Osteocyte (in vitro differentiated cells): ENCODE results near the gene DGUOK. TPM values are rescaled to one million over a fixed set of nuclear protein-coding genes. Genes with fewer than 3 reads are reported as not detected.

Source experiments
- DNase-seq: peaks from one replicate; pipeline ENCODE4 v3.0.0; 2021; ENCODE audit warnings: mixed read lengths; ENCODE audit not compliant: unreplicated experiment; ENCODE audit errors: extremely low spot score
- H3K27ac Mint-ChIP-seq: one replicate; pipeline ENCODE4 v1.8.0; 2021; ENCODE audit warnings: mild to moderate bottlenecking, mixed read lengths; ENCODE audit not compliant: unreplicated experiment
- H3K27me3 Mint-ChIP-seq: one replicate; pipeline ENCODE4 v1.8.0; 2021; ENCODE audit warnings: mixed read lengths; ENCODE audit not compliant: unreplicated experiment
- H3K36me3 Mint-ChIP-seq: one replicate; pipeline ENCODE4 v1.8.0; 2021; ENCODE audit warnings: mixed read lengths; ENCODE audit not compliant: unreplicated experiment
- H3K4me1 Mint-ChIP-seq: one replicate; pipeline ENCODE4 v1.8.0; 2021; ENCODE audit warnings: mixed read lengths; ENCODE audit not compliant: unreplicated experiment
- H3K4me3 Mint-ChIP-seq: one replicate; pipeline ENCODE4 v1.8.0; 2021; ENCODE audit warnings: mild to moderate bottlenecking, moderate library complexity, mixed read lengths; ENCODE audit not compliant: unreplicated experiment
- H3K9me3 Mint-ChIP-seq: one replicate; pipeline ENCODE4 v1.8.0; 2021; ENCODE audit warnings: mixed read lengths; ENCODE audit not compliant: unreplicated experiment
- total RNA-seq: library from RNA; stranded (reverse); gene quantifications from 2 replicates; pipeline ENCODE4 v1.2.1, GENCODE V29; 2021
- TF ChIP-seq, protein P1 (sequence below): fragments of 200-600 bp; sonication (generic); IDR thresholded peaks from 2 replicates; pipeline ENCODE4 v1.5.0; 2021; ENCODE audit warnings: antibody characterized with exemption, mild to moderate bottlenecking, moderate library complexity

The DGUOK gene
- total RNA-seq, 1 donor from 2014 or later = 63.9 TPM

DNA sequence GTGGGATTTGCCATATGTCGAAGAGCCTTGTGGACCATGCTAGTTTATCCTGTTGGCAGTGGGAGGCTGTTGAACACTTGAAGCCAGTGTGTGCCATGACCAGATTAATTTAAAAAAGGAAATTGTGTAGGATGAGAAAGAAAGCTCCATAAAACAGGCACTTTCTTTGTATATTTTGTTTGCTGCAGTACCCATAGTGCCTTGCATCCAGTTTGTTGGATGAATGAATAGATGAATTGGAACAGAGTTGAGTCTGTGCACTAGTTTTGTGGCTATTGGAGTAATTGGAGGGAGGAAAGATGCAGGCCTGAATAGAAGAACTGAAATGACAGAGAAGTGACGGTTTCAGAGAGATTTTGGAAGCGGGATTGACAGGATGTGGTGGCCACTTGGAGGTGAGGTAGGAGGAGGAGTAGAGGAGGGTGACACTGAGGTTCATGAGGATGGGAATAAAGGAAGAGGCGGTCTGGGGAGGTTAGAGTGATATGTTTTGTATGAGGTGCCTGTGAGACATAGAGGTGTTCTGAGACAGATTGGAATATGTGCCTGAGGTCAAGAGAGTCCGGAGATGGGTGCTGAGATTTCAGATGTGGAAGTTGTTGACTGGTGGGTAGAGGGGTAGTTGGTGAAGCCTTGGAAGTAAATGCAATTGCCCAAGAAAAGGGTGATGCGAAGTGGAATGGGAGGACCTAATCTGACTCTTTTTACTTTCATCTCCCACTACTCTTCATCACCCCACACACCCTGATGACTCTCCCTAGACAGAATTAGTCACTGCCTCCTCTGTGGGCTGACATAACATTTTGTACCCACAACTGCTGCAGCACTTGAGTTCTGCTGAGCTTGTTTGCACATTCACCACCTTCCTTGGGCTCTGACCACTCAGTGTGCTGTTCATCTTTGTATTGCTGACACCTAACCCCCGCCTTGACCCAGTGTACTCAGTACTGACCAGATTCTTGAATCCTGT, 5.1 kb downstream of the DGUOK start:
- no peak for DNase-seq
- TF ChIP-seq, protein P1, sequence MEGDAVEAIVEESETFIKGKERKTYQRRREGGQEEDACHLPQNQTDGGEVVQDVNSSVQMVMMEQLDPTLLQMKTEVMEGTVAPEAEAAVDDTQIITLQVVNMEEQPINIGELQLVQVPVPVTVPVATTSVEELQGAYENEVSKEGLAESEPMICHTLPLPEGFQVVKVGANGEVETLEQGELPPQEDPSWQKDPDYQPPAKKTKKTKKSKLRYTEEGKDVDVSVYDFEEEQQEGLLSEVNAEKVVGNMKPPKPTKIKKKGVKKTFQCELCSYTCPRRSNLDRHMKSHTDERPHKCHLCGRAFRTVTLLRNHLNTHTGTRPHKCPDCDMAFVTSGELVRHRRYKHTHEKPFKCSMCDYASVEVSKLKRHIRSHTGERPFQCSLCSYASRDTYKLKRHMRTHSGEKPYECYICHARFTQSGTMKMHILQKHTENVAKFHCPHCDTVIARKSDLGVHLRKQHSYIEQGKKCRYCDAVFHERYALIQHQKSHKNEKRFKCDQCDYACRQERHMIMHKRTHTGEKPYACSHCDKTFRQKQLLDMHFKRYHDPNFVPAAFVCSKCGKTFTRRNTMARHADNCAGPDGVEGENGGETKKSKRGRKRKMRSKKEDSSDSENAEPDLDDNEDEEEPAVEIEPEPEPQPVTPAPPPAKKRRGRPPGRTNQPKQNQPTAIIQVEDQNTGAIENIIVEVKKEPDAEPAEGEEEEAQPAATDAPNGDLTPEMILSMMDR = no peak
- H3K36me3 Mint-ChIP-seq = peaks cover 12% of the 10 kb centered on the region
- H3K4me3 Mint-ChIP-seq = peak overlapping the region; percentile 4
- no peak overlapping the region for H3K27ac Mint-ChIP-seq
- H3K27me3 Mint-ChIP-seq = no peaks in the 10 kb centered on the region
- H3K4me1 Mint-ChIP-seq = peaks cover 43% of the 10 kb centered on the region
- H3K9me3 Mint-ChIP-seq = no peaks in the 10 kb centered on the region

DNA sequence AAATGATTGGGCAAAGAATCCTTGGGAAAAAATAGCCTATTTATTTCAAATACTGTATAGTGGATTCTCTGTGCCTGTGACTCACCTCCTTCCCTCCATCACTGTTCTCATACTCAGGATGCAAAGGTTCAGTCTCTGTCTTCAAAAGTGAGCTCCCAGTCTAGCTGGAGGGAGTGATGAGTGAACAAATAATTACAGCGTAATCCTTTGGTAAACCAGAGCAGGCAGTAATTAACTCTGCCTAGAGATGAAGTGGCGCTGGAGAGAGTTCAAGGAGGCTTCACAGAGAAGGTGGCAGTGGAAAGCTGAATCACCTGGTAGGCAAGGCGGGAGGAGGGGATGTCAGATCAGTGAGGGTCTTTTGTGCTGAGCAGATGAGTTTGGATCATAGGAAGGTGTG, 6.5 kb downstream of the DGUOK start:
- Mint-ChIP-seq H3K27ac (no peak overlapping the region), H3K27me3 (no peaks in the 10 kb centered on the region), H3K4me1 (peaks cover 48% of the 10 kb centered on the region), H3K9me3 (no peaks in the 10 kb centered on the region), H3K36me3 (peaks cover 12% of the 10 kb centered on the region), H3K4me3 (no peak overlapping the region)
- DNase-seq = no peak
- TF ChIP-seq, protein P1 = no peak

DNA sequence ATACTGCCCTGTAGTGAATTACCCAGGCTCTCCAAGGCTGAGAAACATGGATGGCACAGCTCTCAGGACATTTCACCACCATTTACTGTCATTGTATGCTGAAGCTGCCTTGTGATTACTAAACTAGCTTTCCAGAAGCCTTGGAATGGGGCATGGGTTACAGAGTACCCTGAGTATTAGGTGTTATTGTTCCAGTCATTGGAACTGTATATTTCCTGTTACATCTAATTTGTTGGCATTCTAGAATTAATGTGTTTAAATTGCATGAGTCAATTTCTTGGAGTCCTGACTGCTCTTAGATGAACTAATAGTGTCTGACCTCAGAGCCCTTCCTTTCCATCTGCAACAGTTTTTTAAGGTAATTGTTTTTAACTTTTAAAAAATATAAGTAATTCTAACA, 9.0 kb downstream of the DGUOK start:
- no peak overlapping the region for H3K27ac Mint-ChIP-seq
- H3K27me3 Mint-ChIP-seq = no peaks in the 10 kb centered on the region
- H3K36me3 Mint-ChIP-seq = peaks cover 13% of the 10 kb centered on the region
- H3K9me3 Mint-ChIP-seq = no peaks in the 10 kb centered on the region
- peaks cover 35% of the 10 kb centered on the region for H3K4me1 Mint-ChIP-seq
- no peak for DNase-seq
- H3K4me3 Mint-ChIP-seq = no peak overlapping the region
- TF ChIP-seq, protein P1 = no peak

DNA sequence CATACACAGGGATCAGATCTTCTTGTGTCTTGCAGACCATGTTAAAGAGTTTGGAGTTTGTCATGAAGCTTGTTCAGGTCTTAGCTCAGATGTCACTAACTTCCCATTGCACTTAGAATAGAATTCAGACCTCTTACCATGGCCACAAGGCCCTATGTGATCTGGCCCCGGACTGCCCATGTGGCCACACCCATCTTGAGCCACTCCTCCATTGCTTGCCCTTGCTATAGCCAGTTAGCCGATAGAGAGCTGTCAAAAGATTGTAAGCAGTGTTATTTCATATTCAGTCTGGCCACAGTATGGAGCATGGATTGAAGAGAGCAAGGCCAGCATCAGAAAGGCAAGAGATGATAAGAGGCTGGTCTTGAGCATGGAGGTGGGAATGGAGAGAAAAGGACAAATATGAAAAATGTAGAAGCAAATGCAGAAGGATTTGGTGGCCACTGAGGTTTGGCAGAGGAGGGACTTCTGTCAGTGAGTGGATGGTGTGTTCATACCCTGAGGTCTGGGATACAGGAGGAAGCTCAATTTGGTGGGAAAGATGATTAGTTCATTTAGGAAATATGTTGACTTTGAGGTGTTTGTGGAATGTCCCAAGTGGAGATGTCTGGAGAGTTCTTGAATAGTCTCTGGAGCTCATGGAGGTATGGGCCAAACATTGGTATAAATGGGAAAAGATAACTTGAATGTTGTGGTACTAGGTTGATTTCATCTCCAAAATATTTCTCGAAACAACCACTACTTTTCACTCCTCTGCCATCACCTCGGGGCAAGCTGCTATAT, 10.6 kb downstream of the DGUOK start:
- no peak for DNase-seq
- Mint-ChIP-seq H3K36me3 (peaks cover 15% of the 10 kb centered on the region), H3K27ac (no peak overlapping the region), H3K4me1 (peaks cover 24% of the 10 kb centered on the region), H3K9me3 (no peaks in the 10 kb centered on the region), H3K27me3 (no peaks in the 10 kb centered on the region), H3K4me3 (no peak overlapping the region)
- TF ChIP-seq, protein P1 = no peak

DNA sequence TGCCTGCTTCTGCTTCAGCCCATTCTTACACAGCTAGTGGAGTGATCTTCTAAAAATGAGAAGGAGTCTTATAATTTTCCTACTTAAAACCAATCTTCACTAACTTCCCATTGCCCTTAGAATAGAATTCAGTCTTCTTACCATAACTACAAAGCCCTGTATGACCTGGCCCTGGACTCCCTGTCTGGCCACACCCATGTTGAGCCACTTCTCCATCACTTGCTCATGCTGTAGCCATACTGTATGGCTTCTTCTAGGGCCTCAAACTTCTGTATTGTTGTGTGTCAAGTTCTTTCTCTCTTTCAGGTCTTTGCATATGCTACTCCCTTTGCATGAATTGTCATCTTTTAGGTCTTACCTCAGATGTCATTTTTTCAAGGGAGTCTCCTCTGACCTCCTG, 11.2 kb downstream of the DGUOK start:
- Mint-ChIP-seq H3K9me3 (no peaks in the 10 kb centered on the region), H3K4me1 (peaks cover 23% of the 10 kb centered on the region), H3K36me3 (peaks cover 15% of the 10 kb centered on the region), H3K27me3 (no peaks in the 10 kb centered on the region), H3K27ac (no peak overlapping the region), H3K4me3 (no peak overlapping the region)
- TF ChIP-seq, protein P1 = no peak
- DNase-seq = no peak
